Daoy (cell line): ENCODE results near the gene CFAP97D1. TPM values are rescaled to one million over a fixed set of nuclear protein-coding genes. Genes with fewer than 3 reads are reported as not detected.

Experiments used
- DNase-seq: peaks from one replicate; pipeline ENCODE4 v3.0.0-alpha.2; 2015; ENCODE audit warnings: low read depth
- total RNA-seq: library from RNA; depleted of rRNA; stranded (reverse); fragments of >200 nt; shearing (Covaris generic); gene quantifications from 2 replicates; pipeline ENCODE4 v1.2.3, GENCODE V29; 2014; rRNA removed

The CFAP97D1 gene
- total RNA-seq, result not detected in 2 replicates

DNA sequence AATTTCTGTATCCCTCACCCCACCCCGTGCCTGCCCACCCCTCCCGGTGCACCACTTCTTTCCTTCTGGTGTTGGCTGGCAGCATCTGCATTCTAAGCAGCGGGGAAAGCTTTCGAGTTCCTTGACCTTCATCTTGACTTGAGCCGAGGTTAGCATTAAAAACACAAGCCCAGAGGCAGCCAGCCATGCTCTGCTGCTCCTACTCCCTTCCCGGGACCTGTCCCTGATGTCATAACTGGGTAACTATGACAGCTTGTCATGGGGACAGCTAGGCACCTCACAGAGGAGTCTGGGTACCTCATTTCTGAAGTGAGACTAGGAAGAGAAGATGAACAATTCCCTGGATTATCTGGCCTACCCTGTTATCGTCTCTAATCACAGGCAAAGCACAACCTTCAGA is at the start of gene CFAP97D1:
CFAP97D1 (plus strand) TSS at position 301 of the 400 bp plus-strand sequence; CDS start at position 329, 28 bp downstream.
- no peak for DNase-seq

DNA sequence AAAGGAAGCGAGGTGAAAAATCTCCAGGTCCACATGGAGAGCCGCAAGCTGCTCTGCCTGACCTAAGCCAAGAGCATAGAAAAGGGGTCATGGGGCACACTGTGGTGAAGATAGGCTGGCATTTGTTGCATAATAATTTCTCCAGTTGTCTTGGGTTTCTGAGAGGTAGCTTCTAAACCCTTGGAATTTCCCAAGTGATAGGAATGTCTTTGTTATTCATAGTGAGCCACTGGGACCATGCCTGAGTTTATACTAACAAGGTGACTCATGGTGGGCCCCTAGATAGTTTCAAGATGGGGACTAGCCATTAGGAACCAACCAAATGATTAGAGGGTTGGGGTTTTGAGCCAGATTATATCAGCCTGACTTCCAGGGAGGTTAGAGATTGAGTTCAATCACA is 47.3 kb upstream of the CFAP97D1 start:
- DNase-seq, result peak; percentile 78

DNA sequence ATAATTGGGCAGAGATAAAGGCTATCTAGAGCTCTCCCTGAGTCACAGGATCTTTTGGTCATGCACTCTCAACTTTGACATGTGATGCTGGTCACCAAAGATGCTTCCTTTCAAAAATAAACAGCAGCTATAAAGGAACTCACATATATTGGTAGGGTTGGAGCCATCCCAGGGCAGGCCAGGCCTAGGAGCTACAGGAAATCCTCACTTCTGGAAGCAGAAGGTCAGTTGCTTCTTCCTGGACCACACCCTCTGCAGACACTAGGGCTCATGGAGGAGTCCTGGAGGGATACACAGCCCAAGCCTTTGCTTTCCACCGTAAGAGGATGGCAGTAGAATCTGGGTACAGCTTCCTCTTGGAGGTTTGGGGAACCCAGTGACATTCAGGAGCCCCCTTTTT is 46.3 kb upstream of the CFAP97D1 start:
- no peak for DNase-seq

DNA sequence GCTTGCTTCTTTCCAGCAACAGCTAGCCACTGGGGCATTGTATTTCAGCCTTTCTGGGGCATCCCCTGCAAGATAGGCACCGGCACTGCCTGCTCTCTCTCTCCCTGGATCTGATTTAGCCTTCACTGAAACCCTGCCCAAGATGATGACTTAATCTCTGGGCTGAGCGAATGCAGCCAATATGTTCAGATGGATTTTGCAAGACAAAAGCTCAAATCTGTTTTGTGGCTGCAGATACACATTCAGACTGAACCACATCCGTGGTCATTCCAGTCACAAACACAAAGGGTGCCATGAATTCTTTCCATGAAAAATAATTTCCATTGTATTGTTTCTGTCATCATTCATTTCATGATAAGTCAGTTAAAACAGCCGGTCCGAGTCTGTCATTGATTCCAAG is 45.9 kb upstream of the CFAP97D1 start:
- peak; percentile 58 for DNase-seq

DNA sequence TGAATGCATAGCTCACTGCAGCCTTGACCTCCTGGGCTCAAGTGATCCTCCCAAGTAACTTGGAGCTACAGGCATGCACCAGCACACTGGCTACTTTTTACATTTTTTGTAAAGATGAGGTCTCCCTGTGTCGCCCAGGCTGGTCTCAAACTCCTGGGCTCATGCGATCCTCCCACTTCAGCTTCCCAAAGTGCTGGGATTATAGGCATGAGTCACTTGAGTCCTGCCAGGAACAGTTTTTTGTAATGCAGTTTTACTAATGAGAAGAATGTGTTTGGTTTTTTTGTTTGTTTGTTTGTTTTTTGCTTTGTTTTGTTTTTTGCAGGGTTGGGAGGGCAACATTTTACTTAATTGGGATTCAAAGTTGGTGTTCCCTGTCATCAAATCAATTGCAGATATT is 43.8 kb upstream of the CFAP97D1 start:
- DNase-seq, result no peak

DNA sequence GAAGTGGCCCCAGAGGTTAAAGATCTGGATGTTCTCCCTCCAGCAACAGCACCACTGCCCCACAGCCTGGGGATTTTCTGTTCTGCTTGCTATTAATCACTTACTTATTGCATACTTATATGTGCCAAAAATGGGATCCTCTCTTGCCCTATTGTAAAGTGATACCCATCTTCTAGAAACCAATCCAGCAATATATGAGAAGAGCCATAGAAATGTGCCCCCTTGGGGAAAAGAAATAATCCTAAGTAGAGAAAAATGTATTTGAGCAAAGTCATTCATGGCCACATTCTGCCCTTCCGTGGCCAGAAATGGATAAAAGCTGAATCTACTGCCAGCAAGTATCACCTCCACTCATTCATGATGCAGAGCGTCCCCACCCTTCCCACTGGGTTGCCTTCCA is 42.5 kb upstream of the CFAP97D1 start:
- DNase-seq, result no peak

DNA sequence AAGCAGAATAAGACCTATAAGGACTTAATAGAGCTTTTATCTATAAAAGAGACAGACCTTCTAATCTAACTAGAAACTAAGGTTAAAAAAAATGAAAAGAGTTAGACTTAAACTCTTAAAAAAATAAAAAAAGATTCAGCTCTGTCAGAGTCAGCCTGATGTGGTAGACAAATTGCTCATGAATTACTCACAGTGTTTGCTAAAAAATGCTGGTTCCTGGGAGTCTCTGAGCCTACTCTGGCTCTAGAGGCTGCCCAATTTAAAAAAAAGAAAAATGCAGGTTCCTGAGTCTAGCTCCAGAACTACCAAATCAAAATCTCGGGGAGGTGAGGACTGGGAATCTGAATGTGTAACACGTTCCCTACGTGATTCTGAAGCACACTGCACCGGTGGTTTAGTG is 39.7 kb upstream of the CFAP97D1 start:
- no peak for DNase-seq

DNA sequence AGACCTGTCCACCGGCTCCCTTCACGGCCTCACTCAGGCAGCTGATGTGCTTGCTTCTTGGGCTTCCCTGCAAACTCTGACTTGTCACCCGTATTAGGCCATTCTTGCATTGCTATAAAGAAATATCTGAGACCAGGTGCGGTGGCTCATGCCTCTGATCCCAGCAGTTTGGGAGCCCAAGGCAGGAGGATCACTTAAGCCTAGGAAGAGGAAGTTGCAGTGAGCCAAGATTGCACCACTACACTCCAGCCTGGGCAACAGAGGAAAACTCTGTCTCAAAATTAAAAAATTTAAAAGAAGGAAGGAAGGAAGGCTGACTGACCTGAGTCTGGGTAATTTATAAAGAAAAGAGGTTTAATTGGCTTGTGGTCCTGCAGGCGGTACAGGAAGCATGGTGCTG is 38.6 kb upstream of the CFAP97D1 start:
- DNase-seq, result no peak

DNA sequence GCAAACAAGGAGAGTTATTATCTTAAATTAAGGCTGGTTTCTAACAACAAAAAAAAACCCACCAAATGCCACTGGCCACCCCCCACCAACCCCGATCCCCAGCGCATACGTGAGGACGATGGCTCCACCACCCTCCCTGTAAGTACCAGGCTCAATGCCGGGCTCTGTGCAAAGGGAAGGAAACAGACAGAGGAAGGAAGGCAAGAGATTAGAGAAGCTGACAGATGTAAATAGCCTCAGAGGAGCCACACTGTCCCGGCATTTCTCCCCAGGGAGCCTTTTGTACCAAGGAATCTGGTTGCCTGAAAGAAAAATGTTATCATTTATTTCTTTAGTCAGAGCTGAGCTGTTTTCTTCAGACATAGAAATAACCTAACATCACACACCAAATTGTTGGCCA is 34.7 kb upstream of the CFAP97D1 start:
- no peak for DNase-seq

DNA sequence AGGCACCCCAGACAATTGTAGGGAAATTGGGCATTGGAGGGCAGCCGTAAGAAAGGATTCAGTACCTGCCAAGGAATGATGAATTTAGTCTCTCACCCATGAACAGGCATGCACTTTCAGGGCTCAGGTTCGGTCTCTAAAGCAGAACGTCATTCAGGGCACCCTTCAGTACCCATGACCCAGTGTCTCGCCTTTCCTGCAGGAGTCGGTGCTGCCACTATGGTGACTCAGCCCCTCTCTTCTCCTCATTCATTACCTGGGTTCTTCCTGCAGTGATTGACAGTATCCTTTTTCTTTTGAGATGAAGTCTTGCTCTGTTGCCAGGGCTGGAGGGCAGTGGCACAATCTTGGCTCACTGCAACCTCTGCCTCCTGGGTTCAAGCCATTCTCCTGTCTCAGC is 30.1 kb upstream of the CFAP97D1 start:
- no peak for DNase-seq

DNA sequence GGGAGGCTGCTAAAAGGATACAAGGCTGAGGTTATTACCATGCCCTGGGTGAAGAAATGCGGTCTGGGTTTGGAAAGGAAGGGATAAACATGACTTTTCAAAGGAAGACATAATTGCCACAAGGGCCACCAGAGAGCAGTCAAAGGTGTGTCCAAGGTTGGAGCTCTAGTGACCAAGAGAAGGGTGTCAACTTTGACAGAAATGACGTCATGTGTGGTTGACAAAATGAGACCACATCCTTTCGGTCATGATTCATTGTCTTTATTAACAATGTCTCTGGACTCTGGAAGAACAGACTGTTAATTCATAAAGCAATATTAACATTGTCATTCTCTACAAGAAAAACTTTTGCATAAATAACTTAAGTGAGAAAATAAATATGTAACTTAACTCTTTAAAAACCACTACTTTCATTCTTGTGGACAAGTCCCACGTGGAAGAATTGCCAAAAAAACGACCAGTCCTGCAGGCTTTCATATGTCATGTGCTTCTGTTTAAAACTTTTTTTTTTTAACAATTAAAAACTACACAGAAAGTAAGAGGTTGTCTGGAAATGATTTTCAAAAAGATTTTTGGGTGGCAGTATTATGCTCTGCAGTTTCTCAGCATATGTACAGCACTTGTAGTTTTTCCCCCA is 26.6 kb upstream of the CFAP97D1 start:
- peak; percentile 69 for DNase-seq

DNA sequence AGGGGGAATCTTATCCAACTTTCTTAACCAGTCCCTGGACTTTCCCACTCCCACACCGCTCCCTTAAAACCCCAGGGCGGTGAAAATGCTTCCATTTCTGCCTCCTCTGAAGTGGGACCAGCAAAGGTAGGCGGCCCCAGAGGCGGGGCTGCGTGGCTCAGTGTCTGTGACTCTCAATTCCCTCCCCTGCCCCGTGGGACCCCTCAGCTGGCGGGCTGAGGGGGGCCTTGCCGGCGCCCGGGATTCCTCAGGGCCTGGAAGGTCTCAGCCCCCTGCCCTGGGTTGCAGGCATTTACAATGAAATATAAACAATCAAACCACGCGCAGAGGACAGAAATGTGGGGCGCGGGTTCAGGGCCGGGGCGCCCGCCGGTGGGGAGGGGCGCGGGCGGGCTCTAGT is 25.3 kb upstream of the CFAP97D1 start:
- DNase-seq, result no peak

DNA sequence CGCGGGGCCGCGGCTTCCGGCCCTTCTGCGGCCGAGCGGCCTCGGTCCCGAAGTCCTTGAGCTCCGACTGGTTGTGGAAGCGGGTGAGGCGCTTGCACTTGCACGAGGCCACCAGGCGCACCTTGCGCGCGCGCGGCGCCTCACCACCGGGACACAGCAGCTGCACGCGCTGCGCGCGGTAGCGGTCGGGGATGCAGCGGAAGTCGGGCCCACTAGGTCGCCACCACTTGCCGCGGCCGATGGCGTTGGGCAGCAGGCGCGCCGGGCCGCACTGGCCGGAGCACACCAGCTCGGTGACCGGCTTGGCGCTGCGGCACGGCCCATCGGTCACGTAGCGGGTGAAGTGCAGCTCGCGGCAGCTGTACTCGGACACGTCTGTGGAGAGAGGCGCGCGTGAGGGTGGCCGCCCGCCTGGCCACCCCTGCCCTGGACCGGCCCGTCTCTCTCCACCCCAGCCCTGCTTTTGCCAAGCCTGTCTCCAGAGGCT is 24.8 kb upstream of the CFAP97D1 start:
- DNase-seq, result no peak

DNA sequence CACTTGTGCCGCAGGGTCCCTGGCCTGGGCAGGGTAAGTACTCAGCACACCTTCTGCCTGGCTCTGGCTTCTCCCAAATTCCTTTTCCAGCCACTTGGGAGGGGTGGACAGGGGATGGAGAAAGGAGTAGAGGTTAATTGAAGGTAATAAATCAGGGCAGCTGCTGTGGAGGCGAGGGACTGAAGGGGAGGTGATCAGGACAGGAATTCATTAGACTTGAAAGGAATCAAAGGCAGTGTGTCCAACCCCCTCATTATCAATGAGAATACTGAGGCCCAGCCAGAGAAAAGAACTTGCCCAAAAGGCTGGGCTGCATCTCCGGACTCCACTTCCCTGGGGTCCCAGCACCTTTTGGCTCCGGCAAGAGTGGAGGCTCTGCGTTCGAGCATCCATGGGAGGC is 24.0 kb upstream of the CFAP97D1 start:
- DNase-seq, result no peak

DNA sequence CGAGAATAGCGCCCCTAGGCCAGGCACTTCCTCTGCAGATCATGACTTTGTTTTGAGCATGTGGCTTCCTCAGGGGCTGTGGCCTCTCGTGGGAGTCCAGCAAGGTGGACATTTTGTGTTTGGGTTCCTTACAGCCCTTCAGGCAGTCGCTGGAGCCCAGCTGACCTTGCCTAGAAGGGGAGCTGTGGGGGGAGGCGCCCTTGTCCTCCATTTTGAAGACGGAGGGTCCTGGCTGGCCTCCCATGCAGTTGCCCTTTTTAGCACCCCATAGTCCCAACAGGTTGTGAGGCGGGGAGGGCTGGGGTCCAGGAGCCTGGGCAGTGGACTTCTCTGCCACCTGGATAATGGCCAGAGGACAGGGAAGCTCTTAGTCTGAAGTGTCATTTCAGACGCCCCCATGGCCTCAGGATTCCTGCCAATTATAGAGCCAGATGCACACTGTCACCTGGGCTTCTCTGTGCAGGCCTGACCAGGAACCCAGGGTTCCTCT is 23.0 kb upstream of the CFAP97D1 start:
- no peak for DNase-seq

DNA sequence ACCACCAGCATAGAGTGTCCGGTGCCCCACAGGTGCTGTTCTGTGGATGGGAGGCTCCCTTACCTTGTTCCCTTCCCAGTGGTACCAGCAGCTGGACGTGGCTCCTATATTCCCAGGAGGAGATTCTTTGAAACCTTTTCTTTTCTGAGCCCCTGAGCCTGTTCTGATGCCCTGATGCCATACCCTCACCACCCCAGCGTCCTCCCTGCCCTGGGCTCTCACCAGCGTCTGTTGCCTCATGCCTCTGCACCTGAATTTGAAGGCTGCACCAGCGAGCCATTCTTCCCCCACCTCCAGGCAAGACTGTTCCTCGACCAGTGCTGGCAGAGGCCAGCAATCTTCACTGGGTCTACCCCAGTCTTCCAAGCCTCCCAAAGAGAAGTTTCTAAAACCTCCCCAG is 22.1 kb upstream of the CFAP97D1 start:
- DNase-seq, result no peak

DNA sequence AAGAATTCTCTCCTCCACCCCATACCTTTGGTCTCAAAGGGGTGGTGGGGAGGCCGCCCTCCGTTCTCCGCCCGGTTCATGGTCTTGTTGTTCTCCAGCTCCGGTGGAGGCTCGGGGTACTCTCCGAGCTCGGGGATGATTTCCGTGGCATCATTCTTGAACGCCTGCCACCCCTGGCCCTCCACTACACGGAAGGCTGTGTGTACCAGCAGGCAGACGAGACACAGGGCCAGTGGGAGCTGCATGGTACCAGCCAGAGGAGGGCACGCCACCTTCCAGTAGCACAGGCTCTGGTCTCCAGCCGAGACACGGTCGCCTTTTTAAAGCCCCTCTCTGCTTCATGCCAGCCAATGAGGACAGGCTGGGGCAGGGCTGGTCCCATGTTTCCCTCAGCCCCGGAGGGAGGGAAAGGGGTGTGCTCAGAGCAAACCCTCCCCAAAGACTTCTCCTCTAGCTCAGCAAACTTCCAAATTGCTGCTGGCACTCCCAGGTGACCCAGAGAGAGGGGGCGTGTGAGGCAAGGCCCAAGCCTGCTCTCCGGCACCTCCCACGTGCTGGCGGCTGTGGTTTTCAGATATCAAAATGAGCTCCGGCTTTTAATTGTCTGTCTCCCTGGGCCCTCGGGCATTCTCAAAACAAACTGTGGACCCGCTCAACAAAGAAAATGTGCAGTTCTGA is 21.6 kb upstream of the CFAP97D1 start, which contains the start of gene SOST:
SOST (minus strand) TSS at position 295 of the 678 bp plus-strand sequence; CDS start at position 245, 50 bp downstream.
- peak; percentile 51 for DNase-seq

DNA sequence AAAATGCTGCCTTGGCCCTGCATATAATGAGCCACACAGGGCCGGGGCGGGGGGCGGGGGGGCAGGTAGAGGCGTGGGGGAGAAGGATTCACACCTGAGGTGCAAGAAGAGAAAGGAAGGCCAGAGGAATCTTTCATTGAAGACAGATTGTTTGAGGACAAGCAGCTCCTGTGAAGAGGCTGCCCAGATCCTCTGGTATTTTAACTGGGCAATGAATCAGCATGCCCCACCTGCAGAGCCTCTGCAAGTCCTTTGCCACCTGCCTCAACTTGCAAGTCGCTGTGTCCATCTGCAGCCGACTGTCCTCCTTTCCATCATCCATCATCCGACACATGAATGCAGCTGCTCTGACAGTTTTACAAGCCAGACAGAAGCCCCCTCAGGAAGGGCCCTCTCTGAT is 20.4 kb upstream of the CFAP97D1 start:
- DNase-seq, result no peak

DNA sequence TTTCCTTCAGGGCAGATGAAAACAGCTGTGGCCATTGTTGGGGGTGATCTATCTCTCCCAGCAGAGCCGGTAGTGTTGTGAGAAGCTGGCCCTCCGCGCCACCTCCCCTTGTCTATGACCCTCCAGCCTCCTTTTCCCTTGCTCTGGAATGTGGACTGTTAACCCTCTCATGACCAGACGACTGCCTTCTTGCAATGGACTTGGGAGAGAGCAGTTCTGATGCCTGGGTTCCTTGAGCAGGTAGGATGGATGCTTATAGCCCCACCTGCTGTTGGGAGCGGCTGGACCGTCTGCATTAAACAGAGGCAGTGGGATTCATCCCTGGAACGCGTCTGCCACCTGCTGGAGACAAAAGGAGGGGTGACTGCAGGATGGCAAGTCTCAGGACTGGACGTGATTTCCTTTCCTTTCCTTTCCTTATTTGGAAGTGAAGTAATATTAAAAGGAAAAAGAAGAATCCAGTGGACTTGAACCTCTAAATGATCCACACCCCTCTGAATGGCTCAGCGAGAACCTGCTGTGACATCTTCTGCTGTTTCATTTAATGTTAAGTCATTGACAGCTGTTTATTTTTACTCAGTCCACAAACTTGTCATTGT is 19.9 kb upstream of the CFAP97D1 start:
- DNase-seq, result peak; percentile 89

DNA sequence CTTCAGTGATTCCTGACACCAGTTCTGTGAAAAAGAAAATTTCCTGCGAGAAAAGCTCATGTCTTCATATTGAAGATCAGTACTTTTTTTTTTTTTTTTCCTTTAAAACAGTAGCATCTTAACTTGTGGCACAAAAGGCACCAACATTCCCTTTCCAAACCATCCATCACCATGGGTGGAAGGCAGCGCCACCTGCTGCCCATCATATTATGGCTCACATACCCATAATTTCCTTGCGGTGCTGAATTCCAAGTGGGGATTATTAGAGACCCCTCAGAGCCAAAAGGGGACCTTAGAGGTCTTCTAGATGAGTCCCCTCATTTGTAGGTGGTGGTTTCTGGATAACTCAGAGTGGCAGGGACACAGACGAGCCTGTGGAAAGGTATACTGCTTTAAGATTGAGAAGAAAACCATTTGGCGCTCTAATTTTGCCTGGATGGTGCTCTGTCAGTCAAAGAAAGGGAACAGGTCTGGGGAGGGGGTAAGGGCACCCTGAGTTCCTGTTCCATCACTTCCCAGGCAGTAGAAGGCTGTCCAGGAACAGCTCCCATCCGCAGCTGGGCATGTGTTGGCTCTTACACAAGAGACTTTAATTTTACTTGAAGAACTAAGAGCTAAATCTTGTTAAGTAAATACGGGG is 13.7 kb upstream of the CFAP97D1 start:
- DNase-seq, result peak; percentile 25

DNA sequence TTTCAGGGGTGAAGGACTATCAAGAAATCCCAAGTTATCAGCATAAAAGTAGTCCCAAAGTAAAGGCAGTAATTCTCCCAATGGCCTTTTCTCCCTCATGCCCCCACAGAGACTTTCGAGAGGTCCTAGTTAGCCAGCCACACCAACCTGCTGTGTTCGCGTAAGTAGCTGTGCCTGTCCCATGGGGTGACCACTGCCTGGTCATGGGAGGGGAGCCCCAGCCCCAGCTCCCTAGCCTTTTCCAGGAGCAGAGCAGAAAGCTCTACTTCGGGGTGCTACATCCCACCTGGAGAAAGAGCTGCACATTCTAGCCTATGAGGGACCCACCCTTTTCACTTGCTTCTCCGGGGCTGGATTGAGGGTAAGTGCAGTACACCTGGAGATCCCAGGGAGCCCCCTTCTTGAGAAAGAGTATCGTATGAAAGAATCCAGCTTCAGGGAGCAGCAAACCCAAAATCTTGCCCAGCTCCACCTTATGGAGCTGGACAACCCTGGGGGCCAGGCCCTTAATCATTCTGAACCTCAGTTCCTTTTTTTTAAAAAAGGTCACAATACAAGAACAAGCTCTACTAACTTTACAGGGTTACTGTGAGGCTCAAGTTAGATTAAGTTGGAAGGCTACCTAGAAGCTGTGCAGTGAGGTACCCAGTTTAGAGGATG is 13.1 kb upstream of the CFAP97D1 start:
- no peak for DNase-seq

DNA sequence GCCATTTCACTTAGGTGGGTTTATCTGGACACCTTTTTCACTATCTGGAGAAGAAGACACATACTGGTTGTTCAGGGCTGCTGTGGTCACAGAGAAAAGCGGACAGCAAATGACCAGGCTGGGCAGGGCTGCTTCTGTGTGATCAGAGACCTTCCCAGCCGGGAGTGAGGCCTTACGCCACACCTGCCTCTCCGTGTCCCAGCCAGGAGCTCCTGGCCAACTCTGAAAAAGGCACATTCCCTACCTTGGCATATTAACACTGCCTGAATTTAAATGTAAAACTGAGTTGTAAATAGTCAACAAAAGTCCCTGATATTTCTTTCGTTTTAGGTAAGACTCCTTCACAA is 12.5 kb upstream of the CFAP97D1 start:
- DNase-seq, result no peak
